Naive thymus-derived CD4-positive, alpha-beta T cell (primary cell): Measurements from ENCODE around the gene LEMD2. TPM values are rescaled to one million over a fixed set of nuclear protein-coding genes. Genes with fewer than 3 reads are reported as not detected.

Experiments
- ATAC-seq: fragments of 150-1000 bp; cut with Tn5 transposase; 2 replicates; pipeline ENCODE4 v1.10.0; 2021; ENCODE audit warnings: mild to moderate bottlenecking, moderate library complexity
- CTCF ChIA-PET: fragments of 350-600 bp; sonication (Branson Sonifier 250); formaldehyde crosslinking; loops from one replicate; lab custom pipeline; 2021; ENCODE audit warnings: antibody characterized with exemption; lab: Charles Lee
- POLR2A ChIA-PET: fragments of 350-600 bp; sonication (Branson Sonifier 250); formaldehyde crosslinking; loops from one replicate; lab custom pipeline; 2021; ENCODE audit warnings: antibody characterized with exemption, inconsistent platforms; lab: Charles Lee
- DNase-seq, 9 donors: peaks; one replicate each; pipeline versions ENCODE4 v3.0.0 to v3.0.0-alpha.2; 2020 to 2022; ENCODE audit warnings: mixed read lengths in 1 of 9
- H3K27ac ChIP-seq: one replicate; pipeline ENCODE4 v1.7.0; 2013; ENCODE audit warnings: mild to moderate bottlenecking, low read depth, low read length, moderate library complexity
- H3K27me3 ChIP-seq, 2 donors: one replicate each; pipeline ENCODE4 v1.7.0; 2013; ENCODE audit warnings: low read length in 2 of 2, mild to moderate bottlenecking in 2 of 2, moderate library complexity in 2 of 2; ENCODE audit not compliant: control insufficient read depth in 2 of 2, insufficient read depth in 2 of 2
- H3K36me3 ChIP-seq, 3 experiments: 1 replicate in 2 of 3; 2 replicates in 1 of 3; pipeline ENCODE4 v1.7.0; 2013; ENCODE audit warnings: low read length in 3 of 3, mild to moderate bottlenecking in 3 of 3, moderate library complexity in 1 of 3; ENCODE audit not compliant: insufficient read depth in 3 of 3, control insufficient read depth in 2 of 3
- H3K4me1 ChIP-seq, 2 donors: one replicate each; pipeline ENCODE4 v1.7.0; 2013; ENCODE audit warnings: low read length in 2 of 2, mild to moderate bottlenecking in 2 of 2, moderate library complexity in 1 of 2; ENCODE audit not compliant: control insufficient read depth in 2 of 2, insufficient read depth in 2 of 2
- H3K4me3 ChIP-seq: 2 replicates; pipeline ENCODE4 v1.7.0; 2013; ENCODE audit warnings: mild to moderate bottlenecking, low read length
- H3K9me3 ChIP-seq, 3 experiments: 1 replicate in 2 of 3; 2 replicates in 1 of 3; pipeline ENCODE4 v1.7.0; 2013; ENCODE audit warnings: low read length in 3 of 3; ENCODE audit not compliant: control insufficient read depth in 2 of 3
- H3K27ac Mint-ChIP-seq, 9 donors: one replicate each; pipeline ENCODE4 v1.8.0; 2020 to 2022; ENCODE audit warnings: mixed read lengths in 9 of 9, mild to moderate bottlenecking in 8 of 9, moderate library complexity in 5 of 9, inconsistent platforms in 2 of 9
- H3K27me3 Mint-ChIP-seq, 5 donors: one replicate each; pipeline ENCODE4 v1.8.0; 2021 to 2022; ENCODE audit warnings: mixed read lengths in 5 of 5, mild to moderate bottlenecking in 1 of 5
- H3K36me3 Mint-ChIP-seq, 5 donors: one replicate each; pipeline ENCODE4 v1.8.0; 2020 to 2022; ENCODE audit warnings: mixed read lengths in 5 of 5, mild to moderate bottlenecking in 3 of 5, inconsistent platforms in 1 of 5
- H3K4me1 Mint-ChIP-seq, 7 donors: one replicate each; pipeline ENCODE4 v1.8.0; 2020 to 2022; ENCODE audit warnings: mixed read lengths in 7 of 7, mild to moderate bottlenecking in 3 of 7, inconsistent platforms in 1 of 7
- H3K4me3 Mint-ChIP-seq, 10 donors: one replicate each; pipeline ENCODE4 v1.8.0; 2020 to 2022; ENCODE audit warnings: mild to moderate bottlenecking in 10 of 10, mixed read lengths in 10 of 10, moderate library complexity in 6 of 10, inconsistent platforms in 2 of 10
- H3K9me3 Mint-ChIP-seq, 11 donors: one replicate each; pipeline ENCODE4 v1.8.0; 2020 to 2022; ENCODE audit warnings: mixed read lengths in 11 of 11, mild to moderate bottlenecking in 4 of 11, inconsistent platforms in 1 of 11, moderate library complexity in 1 of 11
- intact Hi-C, 2 donors: fragments of 100-400 bp; cut with micrococcal nuclease; formaldehyde crosslinking; loops; one replicate each; pipeline ENCODE4 v1.15.1; 2023
- polyA plus RNA-seq, 2 donors: library from polyadenylated mRNA; unstranded; fragments of 300-500 nt; fragmentation: Illumina TruSeq; gene quantifications; one replicate each; pipeline ENCODE4 v1.2.3, GENCODE V29; 2021
- total RNA-seq, 6 experiments: library from RNA in 5 of 6; stranded (reverse) in 5 of 6; gene quantifications; 1 replicate in 5 of 6; 2 replicates in 1 of 6; pipeline ENCODE4 v1.2.3 and lab custom pipeline; 2021 to 2026

The LEMD2 gene
- total and polyA plus RNA-seq, 7 experiments from 2014 or later, result 27.0 to 124 (median 104) TPM

- Histone ChIP-seq H3K4me1 (no peaks in the 10 kb centered on the region), H3K4me3 (no peak overlapping the region), H3K27ac (no peak overlapping the region), H3K9me3 (no peaks in the 10 kb centered on the region), H3K36me3 (no peaks in the 10 kb centered on the region), H3K27me3 (peaks cover 0 to 6% of the 10 kb centered on the region in 2 donors)
- no peak for ATAC-seq
- intact Hi-C loops, result loop anchor here in 1 of 2 donors (2.0 kb wide), 1 partner anchor 25 kb away; the partner anchor contains the start of gene LEMD2
- Mint-ChIP-seq H3K27me3 (peaks cover 30 to 61% (median 54%) of the 10 kb centered on the region in 5 donors), H3K4me3 (no peak overlapping the region), H3K9me3 (peaks cover 0 to 4% (median 0%) of the 10 kb centered on the region in 11 donors), H3K36me3 (peaks cover 0 to 5% (median 0%) of the 10 kb centered on the region in 5 donors), H3K4me1 (peaks cover 5 to 15% (median 10%) of the 10 kb centered on the region in 7 donors), H3K27ac (peak overlapping the region in 1 of 9 donors; percentile 51)
- ChIA-PET POLR2A (no interaction called here), CTCF (interaction anchor here (0.5 kb wide), 1 partner anchor 171 kb away, joined by 3 read pairs; no protein-coding TSS in a partner anchor)
- DNase-seq, result no peak
Observed at GRCh38 chr6:33813246-33813904, 24.4 kb upstream of the LEMD2 start.

GRCh38 chr6:33812669-33813068, 23.7 kb upstream of the LEMD2 start:
- ChIA-PET CTCF (interaction anchor here (0.5 kb wide), 1 partner anchor 172 kb away, joined by 3 read pairs; no protein-coding TSS in a partner anchor), POLR2A (no interaction called here)
- Histone ChIP-seq H3K4me3 (no peak overlapping the region), H3K9me3 (no peaks in the 10 kb centered on the region), H3K27me3 (peaks cover 0 to 6% of the 10 kb centered on the region in 2 donors), H3K27ac (no peak overlapping the region), H3K4me1 (peaks cover 5 to 7% of the 10 kb centered on the region in 2 donors), H3K36me3 (no peaks in the 10 kb centered on the region)
- ATAC-seq (no peak), DNase-seq (peak in 4 of 9 donors; percentile 22 to 61 (median 26))
- Mint-ChIP-seq H3K4me3 (no peak overlapping the region), H3K27ac (no peak overlapping the region), H3K9me3 (peaks cover 0 to 4% (median 0%) of the 10 kb centered on the region in 11 donors), H3K27me3 (peaks cover 30 to 68% (median 61%) of the 10 kb centered on the region in 5 donors), H3K36me3 (peaks cover 0 to 5% (median 0%) of the 10 kb centered on the region in 5 donors), H3K4me1 (peaks cover 10 to 22% (median 17%) of the 10 kb centered on the region in 7 donors)
- intact Hi-C loops, result loop anchor here in 1 of 2 donors (2.0 kb wide), 1 partner anchor 24 kb away; the partner anchor contains the start of gene LEMD2

GRCh38 chr6:33809594-33809993, 20.7 kb upstream of the LEMD2 start:
- DNase-seq, result no peak
- ChIA-PET POLR2A (no interaction called here), CTCF (no interaction called here)
- Histone ChIP-seq H3K36me3 (no peaks in the 10 kb centered on the region), H3K27ac (no peak overlapping the region), H3K27me3 (peaks cover 0 to 6% of the 10 kb centered on the region in 2 donors), H3K9me3 (no peaks in the 10 kb centered on the region), H3K4me3 (no peak overlapping the region), H3K4me1 (peaks cover 8 to 12% of the 10 kb centered on the region in 2 donors)
- ATAC-seq, result no peak
- Mint-ChIP-seq H3K27ac (no peak overlapping the region), H3K4me3 (no peak overlapping the region), H3K27me3 (peaks cover 20 to 64% (median 49%) of the 10 kb centered on the region in 5 donors), H3K4me1 (peaks cover 18 to 31% (median 29%) of the 10 kb centered on the region in 7 donors), H3K36me3 (no peaks in the 10 kb centered on the region), H3K9me3 (no peaks in the 10 kb centered on the region)
- intact Hi-C loops, result no loop called here

GRCh38 chr6:33808641-33809180, 19.8 kb upstream of the LEMD2 start:
- Histone ChIP-seq H3K27ac (no peak overlapping the region), H3K9me3 (no peaks in the 10 kb centered on the region), H3K27me3 (peaks cover 0 to 5% of the 10 kb centered on the region in 2 donors), H3K36me3 (no peaks in the 10 kb centered on the region), H3K4me3 (no peak overlapping the region), H3K4me1 (peaks cover 8 to 12% of the 10 kb centered on the region in 2 donors)
- POLR2A ChIA-PET, result no interaction called here
- no peak for DNase-seq
- intact Hi-C loops, result no loop called here
- CTCF ChIA-PET, result no interaction called here
- Mint-ChIP-seq H3K27ac (no peak overlapping the region), H3K27me3 (peaks cover 24 to 65% (median 47%) of the 10 kb centered on the region in 5 donors), H3K36me3 (no peaks in the 10 kb centered on the region), H3K4me1 (peaks cover 18 to 31% (median 29%) of the 10 kb centered on the region in 7 donors), H3K4me3 (peak overlapping the region in 1 of 10 donors; percentile 61), H3K9me3 (no peaks in the 10 kb centered on the region)
- no peak for ATAC-seq

- Mint-ChIP-seq H3K4me3 (peak overlapping the region; percentile 13 to 68 (median 44)), H3K4me1 (peaks cover 18 to 31% (median 29%) of the 10 kb centered on the region in 7 donors), H3K27ac (peak overlapping the region in 2 of 9 donors; percentile 20 to 42), H3K27me3 (peaks cover 19 to 58% (median 39%) of the 10 kb centered on the region in 5 donors), H3K36me3 (no peaks in the 10 kb centered on the region), H3K9me3 (no peaks in the 10 kb centered on the region)
- ChIA-PET CTCF (no interaction called here), POLR2A (interaction anchor here (0.5 kb wide), 1 partner anchor 11 kb away, joined by 3 read pairs; no protein-coding TSS in a partner anchor)
- ATAC-seq (no peak), DNase-seq (no peak)
- no peaks in the 10 kb centered on the region for H3K36me3 ChIP-seq
- no peaks in the 10 kb centered on the region for H3K9me3 ChIP-seq
- H3K27me3 ChIP-seq, result peaks cover 0 to 3% of the 10 kb centered on the region in 2 donors
- peaks cover 8 to 12% of the 10 kb centered on the region in 2 donors for H3K4me1 ChIP-seq
- no peak overlapping the region for H3K27ac ChIP-seq
- H3K4me3 ChIP-seq, result no peak overlapping the region
- intact Hi-C loops, result no loop called here
Observed at GRCh38 chr6:33807606-33808005, 18.7 kb upstream of the LEMD2 start.

- Mint-ChIP-seq H3K9me3 (no peaks in the 10 kb centered on the region), H3K4me3 (peak overlapping the region in 1 of 10 donors; percentile 12), H3K27ac (no peak overlapping the region), H3K27me3 (peaks cover 19 to 52% (median 32%) of the 10 kb centered on the region in 5 donors), H3K4me1 (peaks cover 18 to 31% (median 29%) of the 10 kb centered on the region in 7 donors), H3K36me3 (no peaks in the 10 kb centered on the region)
- Histone ChIP-seq H3K36me3 (no peaks in the 10 kb centered on the region), H3K27ac (no peak overlapping the region), H3K4me3 (no peak overlapping the region), H3K9me3 (no peaks in the 10 kb centered on the region), H3K27me3 (no peaks in the 10 kb centered on the region), H3K4me1 (peaks cover 8 to 12% of the 10 kb centered on the region in 2 donors)
- DNase-seq (no peak), ATAC-seq (no peak)
- intact Hi-C loops, result no loop called here
- ChIA-PET CTCF (no interaction called here), POLR2A (no interaction called here)
Observed at GRCh38 chr6:33806841-33807240, 17.9 kb upstream of the LEMD2 start.
